NCI-H2196 treated with DMSO at 0.1 percent for 48 hours (cell line): ENCODE data around the gene TNPO3.

Experiments
- DNase-seq: peaks from one replicate; lab custom pipeline; 2025; ENCODE audit not compliant: unreplicated experiment; lab: John Stamatoyannopoulos, UW

Gene TNPO3

DNA sequence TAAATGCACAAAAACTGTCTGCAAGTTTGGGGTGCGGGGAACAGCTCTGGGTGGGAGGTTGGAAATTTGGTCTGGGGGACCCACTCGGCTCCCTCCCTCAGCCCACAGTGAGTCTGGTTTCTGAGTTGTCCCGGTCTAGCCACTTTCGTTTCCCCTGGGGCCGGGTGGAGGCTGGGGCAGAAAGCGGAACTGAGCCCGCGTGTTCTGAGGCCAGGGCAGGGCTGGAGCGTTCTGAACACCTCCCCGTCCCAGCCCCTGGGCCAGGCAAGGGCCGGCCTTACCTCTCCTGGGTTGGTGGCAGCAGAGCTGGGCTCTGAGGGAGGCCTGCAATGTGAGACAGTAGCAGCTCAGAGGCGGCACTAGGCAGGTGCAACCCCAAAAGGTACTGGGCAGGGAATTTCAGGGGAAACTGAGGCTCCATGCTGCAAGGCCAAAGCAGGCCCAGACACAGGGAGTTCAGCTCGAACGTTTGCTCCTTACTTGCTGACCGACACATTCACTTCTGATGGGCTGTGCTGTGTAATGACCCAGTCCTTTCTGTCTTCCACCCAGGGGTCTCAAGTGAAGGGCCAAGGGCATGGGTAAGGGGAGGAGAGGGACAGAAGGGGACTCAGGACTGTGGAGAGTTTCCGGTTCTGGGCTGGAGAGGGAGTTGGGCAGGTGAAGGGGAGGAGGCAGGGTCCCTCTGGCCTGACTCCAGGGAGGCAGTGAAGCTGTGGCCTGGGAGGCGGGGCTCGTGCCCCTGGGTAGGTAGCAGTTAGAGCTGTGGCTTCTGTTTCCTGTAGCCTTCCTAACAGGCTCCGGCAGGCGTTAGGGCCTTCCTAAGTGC lies 114.2 kb downstream of the TNPO3 start:
- no peak for DNase-seq

DNA sequence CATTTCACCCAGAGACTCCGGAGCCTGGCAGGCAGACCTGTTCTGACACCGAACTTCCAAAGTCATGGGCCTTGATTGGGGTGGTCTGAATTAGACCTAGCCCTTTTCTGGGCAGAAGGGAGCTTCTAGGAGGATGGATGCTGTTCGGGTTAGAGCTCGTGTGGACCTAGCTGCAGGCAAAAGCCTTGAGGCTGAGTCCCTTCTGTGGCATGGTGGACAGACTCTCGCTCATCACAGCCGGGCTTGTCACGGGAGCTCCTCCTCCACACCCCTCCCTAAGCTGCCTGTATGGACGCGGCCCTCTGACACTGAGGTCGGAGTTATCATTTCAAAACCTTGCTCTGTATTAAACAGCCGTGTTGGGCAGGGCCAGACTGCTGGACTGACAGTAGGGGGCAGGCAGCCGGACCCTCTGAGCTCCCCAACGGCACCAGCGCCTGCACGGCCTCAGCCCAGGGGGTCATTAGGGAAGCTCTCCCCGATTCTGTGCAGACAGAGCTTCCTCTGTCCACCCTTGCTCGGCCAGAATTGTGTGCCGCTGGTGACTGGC lies 115.0 kb downstream of the TNPO3 start:
- no peak for DNase-seq

- DNase-seq = no peak
Measured at GRCh38 chr7:128939075-128939860, 115.6 kb downstream of the TNPO3 start.

GRCh38 chr7:128938544-128939074 lies 116.3 kb downstream of the TNPO3 start:
- DNase-seq = no peak

GRCh38 chr7:128937647-128938543 lies 117.0 kb downstream of the TNPO3 start, which contains the start of gene IRF5:
IRF5 (plus strand) TSS chr7:128937927; CDS start chr7:128942082, 4,155 bp downstream.
- DNase-seq = peak; percentile 41

GRCh38 chr7:128937271-128937646 lies 117.7 kb downstream of the TNPO3 start:
- no peak for DNase-seq

GRCh38 chr7:128936798-128937197 lies 118.1 kb downstream of the TNPO3 start:
- DNase-seq = no peak

GRCh38 chr7:128935342-128935730 lies 119.6 kb downstream of the TNPO3 start:
- DNase-seq = no peak

DNA sequence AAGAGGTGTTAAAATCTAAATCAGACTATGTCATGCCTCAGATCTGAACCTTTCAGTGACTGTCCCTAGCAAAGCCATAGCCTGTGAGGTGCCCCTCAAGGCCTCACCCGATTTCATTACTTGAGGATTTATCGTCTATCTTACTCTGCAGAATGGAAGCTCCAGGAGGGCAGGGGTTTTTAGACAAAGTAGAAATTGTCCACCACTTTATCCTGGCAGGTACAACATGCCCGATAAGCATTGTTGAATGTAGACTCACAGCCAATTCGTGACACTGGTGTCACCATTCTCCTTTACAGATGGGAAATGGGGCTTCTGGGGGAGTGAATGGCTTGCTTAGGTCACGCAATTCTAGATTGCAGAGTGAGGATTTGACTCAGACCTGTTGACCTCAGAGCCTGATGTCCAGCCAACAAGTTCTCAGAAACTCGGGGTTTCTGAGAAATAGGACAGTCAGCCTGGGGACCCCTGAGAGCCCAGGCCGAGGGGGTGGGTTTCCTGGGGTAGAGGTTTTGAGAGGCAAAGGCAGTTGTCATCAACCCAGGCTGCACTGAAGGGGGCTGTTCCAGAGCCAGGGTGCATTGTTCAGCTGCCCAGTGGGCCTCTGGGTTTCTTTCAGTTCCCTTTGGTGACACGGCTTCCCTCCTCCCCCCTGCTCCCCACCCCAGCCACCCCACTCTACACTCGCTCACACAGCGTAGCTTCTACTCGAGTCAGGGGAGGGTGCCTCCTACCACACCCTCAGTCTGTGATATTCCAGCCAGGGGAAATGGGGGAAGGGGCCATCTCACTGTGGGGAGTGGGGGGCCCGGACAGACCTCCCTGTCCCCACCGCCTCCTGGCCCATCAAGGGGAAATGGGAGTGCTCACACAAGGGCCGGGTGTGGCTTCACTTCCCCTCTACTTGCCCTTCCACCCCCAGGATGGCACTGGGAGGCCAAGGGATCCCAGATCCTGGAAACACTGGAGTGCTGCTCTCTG lies 120.3 kb downstream of the TNPO3 start:
- no peak for DNase-seq

GRCh38 chr7:128933180-128933891 lies 121.6 kb downstream of the TNPO3 start:
- no peak for DNase-seq

DNA sequence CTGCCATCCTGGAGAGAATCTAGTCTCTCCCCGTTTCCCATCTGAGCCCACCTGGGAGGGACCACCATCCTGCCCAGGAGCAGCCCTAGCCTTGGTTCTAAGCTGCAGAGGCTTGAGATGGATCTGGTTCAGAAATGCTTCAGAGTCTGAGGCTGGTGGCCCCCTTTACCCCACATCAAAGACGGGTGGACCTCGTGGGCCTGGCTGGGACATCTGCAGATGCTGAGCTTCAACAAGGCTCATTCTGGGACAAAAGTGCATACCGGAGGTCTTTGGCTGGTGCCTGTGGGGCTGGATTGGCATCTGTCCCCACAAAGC lies 122.1 kb downstream of the TNPO3 start:
- no peak for DNase-seq

- no peak for DNase-seq
Measured at GRCh38 chr7:128931965-128932861, 122.7 kb downstream of the TNPO3 start.

DNA sequence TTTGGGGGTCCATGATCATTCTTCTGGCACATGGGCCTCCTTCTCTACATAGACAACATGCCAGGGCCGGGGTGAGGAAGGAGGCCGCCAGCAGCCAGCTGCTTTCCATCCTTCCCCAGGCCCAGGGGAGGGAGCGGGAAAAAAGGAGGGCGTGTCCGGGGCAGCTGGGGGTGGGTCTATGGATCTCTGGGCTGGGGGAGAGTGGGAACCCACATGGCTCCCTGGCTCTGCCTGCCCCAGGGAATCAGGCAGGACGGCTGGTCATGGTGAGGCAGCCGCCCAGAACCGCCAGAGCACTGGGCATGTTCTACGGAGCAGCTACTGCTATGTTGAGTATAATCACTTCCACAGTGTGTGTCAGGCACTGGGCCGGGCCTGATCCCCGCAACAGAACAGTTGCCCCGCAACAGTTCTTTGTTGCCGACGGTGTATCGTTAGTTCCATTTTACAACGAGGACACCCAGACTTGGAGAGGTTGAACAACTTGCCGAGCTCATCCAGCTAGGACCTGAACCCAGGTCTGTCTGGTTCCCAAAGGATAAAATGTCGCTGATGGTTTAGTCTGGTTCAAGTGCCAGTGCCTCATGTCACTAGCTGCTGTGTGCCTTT lies 123.6 kb downstream of the TNPO3 start:
- no peak for DNase-seq

- DNase-seq = no peak
Measured at GRCh38 chr7:128928882-128929788, 125.8 kb downstream of the TNPO3 start.

- no peak for DNase-seq
Measured at GRCh38 chr7:128928159-128928813, 126.6 kb downstream of the TNPO3 start.
